WTC11 (cell line): ENCODE measurements around the gene TRNP1. TPM values are rescaled to one million over a fixed set of nuclear protein-coding genes. Genes with fewer than 3 reads are reported as not detected.
A peak's percentile ranks its signal among the peaks of the same experiment; 100 is the strongest.

Source experiments
- ATAC-seq: fragments of 200-7000 bp; cut with Tn5 transposase; 2 replicates; pipeline ENCODE4 v1.10.0; 2021; ENCODE audit warnings: mild to moderate bottlenecking, moderate library complexity
- CTCF ChIA-PET: fragments of 300-600 bp; sonication (Branson Sonifier 250); formaldehyde crosslinking; loops from one replicate; lab custom pipeline; 2021; ENCODE audit warnings: antibody characterized with exemption; lab: Charles Lee
- POLR2A ChIA-PET: fragments of 350-600 bp; sonication (Branson Sonifier 250); formaldehyde crosslinking; loops from one replicate; lab custom pipeline; 2021; ENCODE audit warnings: antibody characterized with exemption; lab: Charles Lee
- DNase-seq: peaks from one replicate; pipeline ENCODE4 v3.0.0; 2021; ENCODE audit warnings: low spot score
- H3K27ac Mint-ChIP-seq: 2 replicates; pipeline ENCODE4 v1.8.0; 2021; ENCODE audit warnings: mixed read lengths
- H3K27me3 Mint-ChIP-seq: 2 replicates; pipeline ENCODE4 v1.8.0; 2021; ENCODE audit warnings: low read depth, mild to moderate bottlenecking, moderate library complexity, mixed read lengths
- H3K36me3 Mint-ChIP-seq: 2 replicates; pipeline ENCODE4 v1.8.0; 2021; ENCODE audit warnings: mixed read lengths
- H3K4me1 Mint-ChIP-seq: 2 replicates; pipeline ENCODE4 v1.8.0; 2022; ENCODE audit warnings: mixed read lengths
- H3K4me3 Mint-ChIP-seq: 2 replicates; pipeline ENCODE4 v1.8.0; 2021; ENCODE audit warnings: mild to moderate bottlenecking, moderate library complexity, mixed read lengths
- H3K9me3 Mint-ChIP-seq: 2 replicates; pipeline ENCODE4 v1.8.0; 2021; ENCODE audit warnings: mixed read lengths
- ELF4 ChIP-seq: sonication (generic); formaldehyde crosslinking; IDR thresholded peaks from 2 replicates; pipeline ENCODE4 v1.8.1; 2022; ENCODE audit warnings: low read depth, mild to moderate bottlenecking, moderate library complexity, missing genetic modification reagents
- EMX1 ChIP-seq: fragments of 250-450 bp; sonication (Bioruptor Pico); IDR thresholded peaks from 2 replicates; pipeline ENCODE4 v1.8.0; 2021; ENCODE audit warnings: mild to moderate bottlenecking
- GTF2I ChIP-seq: fragments of 250-450 bp; sonication (Bioruptor Pico); conservative IDR thresholded peaks from 2 replicates; pipeline ENCODE4 v1.4.0; 2021; ENCODE audit warnings: mild to moderate bottlenecking
- PRRX2 ChIP-seq: fragments of 250-450 bp; sonication (Bioruptor Pico); IDR thresholded peaks from 2 replicates; pipeline ENCODE4 v1.8.0; 2021; ENCODE audit warnings: mild to moderate bottlenecking
- RELA ChIP-seq: sonication (generic); formaldehyde crosslinking; IDR thresholded peaks from 2 replicates; pipeline ENCODE4 v1.8.1; 2022; ENCODE audit warnings: missing genetic modification reagents, mild to moderate bottlenecking, borderline replicate concordance
- RORB ChIP-seq: fragments of 250-450 bp; sonication (Bioruptor Pico); IDR thresholded peaks from 2 replicates; pipeline ENCODE4 v1.9.0; 2021; ENCODE audit warnings: mild to moderate bottlenecking
- SMAD4 ChIP-seq: sonication (generic); formaldehyde crosslinking; IDR thresholded peaks from 2 replicates; pipeline ENCODE4 v1.8.0; 2022; ENCODE audit warnings: mild to moderate bottlenecking, missing genetic modification reagents
- SP1 ChIP-seq: sonication (generic); formaldehyde crosslinking; conservative IDR thresholded peaks from 2 replicates; pipeline ENCODE4 v1.8.1; 2022; ENCODE audit warnings: missing genetic modification reagents
- TEAD4 ChIP-seq: sonication (generic); formaldehyde crosslinking; IDR thresholded peaks from 2 replicates; pipeline ENCODE4 v1.8.0; 2022; ENCODE audit warnings: mild to moderate bottlenecking, missing genetic modification reagents
- ZNF263 ChIP-seq: sonication (generic); formaldehyde crosslinking; IDR thresholded peaks from 2 replicates; pipeline ENCODE4 v1.8.1; 2022; ENCODE audit warnings: low read depth, mild to moderate bottlenecking, moderate library complexity, missing genetic modification reagents
- ZNF317 ChIP-seq: sonication (generic); formaldehyde crosslinking; IDR thresholded peaks from 2 replicates; pipeline ENCODE4 v1.8.1; 2023; ENCODE audit warnings: low read depth, mild to moderate bottlenecking, moderate library complexity, missing genetic modification reagents, borderline replicate concordance
- ZNF396 ChIP-seq: fragments of 250-450 bp; sonication (Bioruptor Pico); IDR thresholded peaks from 2 replicates; pipeline ENCODE4 v1.8.0; 2021; ENCODE audit warnings: mild to moderate bottlenecking, moderate library complexity, borderline replicate concordance
- ZNF416 ChIP-seq: fragments of 250-450 bp; sonication (Bioruptor Pico); IDR thresholded peaks from 2 replicates; pipeline ENCODE4 v1.9.0; 2021; ENCODE audit warnings: mild to moderate bottlenecking, inconsistent platforms
- ZNF671 ChIP-seq: fragments of 250-450 bp; sonication (Bioruptor Pico); IDR thresholded peaks from 2 replicates; pipeline ENCODE4 v1.8.0; 2021; ENCODE audit warnings: mild to moderate bottlenecking
- total RNA-seq: library from RNA; stranded (reverse); gene quantifications from 3 replicates; pipeline ENCODE4 v1.2.3, GENCODE V29; 2021
- TF ChIP-seq, protein P1 (sequence below): sonication (generic); formaldehyde crosslinking; IDR thresholded peaks from 2 replicates; pipeline ENCODE4 v1.8.1; 2022; ENCODE audit warnings: mild to moderate bottlenecking, missing genetic modification reagents, moderate library complexity, borderline replicate concordance
- TF ChIP-seq, protein P2 (sequence below): sonication (generic); formaldehyde crosslinking; IDR thresholded peaks from 2 replicates; pipeline ENCODE4 v1.8.0; 2022; ENCODE audit warnings: mild to moderate bottlenecking, missing genetic modification reagents
- TF ChIP-seq, protein P3 (sequence below): sonication (generic); formaldehyde crosslinking; IDR thresholded peaks from 2 replicates; pipeline ENCODE4 v1.8.1; 2022; ENCODE audit warnings: mild to moderate bottlenecking, moderate library complexity, missing genetic modification reagents
- TF ChIP-seq, protein P4 (sequence below): sonication (generic); formaldehyde crosslinking; IDR thresholded peaks from 2 replicates; pipeline ENCODE4 v1.8.1; 2022; ENCODE audit warnings: low read depth, missing genetic modification reagents, borderline replicate concordance
- TF ChIP-seq, protein P5 (sequence below): sonication (generic); formaldehyde crosslinking; IDR thresholded peaks from 2 replicates; pipeline ENCODE4 v1.8.0; 2022; ENCODE audit warnings: missing genetic modification reagents
- TF ChIP-seq, protein P6 (sequence below): sonication (generic); formaldehyde crosslinking; IDR thresholded peaks from 2 replicates; pipeline ENCODE4 v1.8.0; 2022; ENCODE audit warnings: mild to moderate bottlenecking, missing genetic modification reagents
- TF ChIP-seq, protein P7 (sequence below): sonication (generic); formaldehyde crosslinking; IDR thresholded peaks from 2 replicates; pipeline ENCODE4 v1.8.1; 2022; ENCODE audit warnings: low read depth, mild to moderate bottlenecking, moderate library complexity, missing genetic modification reagents, borderline replicate concordance
- TF ChIP-seq, protein P8 (sequence below): sonication (generic); formaldehyde crosslinking; IDR thresholded peaks from 2 replicates; pipeline ENCODE4 v1.8.0; 2022; ENCODE audit warnings: mild to moderate bottlenecking, missing genetic modification reagents

Gene TRNP1
- total RNA-seq, 1 experiment from 2014 or later: 37.6 TPM

DNA sequence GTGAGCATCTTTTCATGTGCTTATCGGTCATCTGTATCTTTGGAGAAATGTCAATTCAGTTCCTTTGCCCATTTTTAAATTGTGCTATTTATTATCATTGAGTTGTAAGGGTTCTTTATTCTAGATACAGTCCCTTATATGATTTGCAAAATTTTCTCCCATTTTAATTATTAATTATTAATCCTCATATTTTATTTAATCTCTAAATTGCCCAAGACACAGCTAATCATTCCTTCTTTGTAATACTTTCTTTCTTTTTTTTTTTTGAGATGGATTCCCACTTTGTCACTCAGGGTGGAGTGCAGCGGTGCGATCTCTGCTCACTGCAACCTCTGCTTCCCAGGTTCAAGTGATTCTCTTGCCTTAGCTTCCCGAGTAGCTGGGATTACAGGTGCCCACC, 32.2 kb downstream of the TRNP1 start:
- no peaks in the 10 kb centered on the region for H3K9me3 Mint-ChIP-seq
- H3K36me3 Mint-ChIP-seq: no peaks in the 10 kb centered on the region
- ChIA-PET CTCF (interaction anchor here (2.0 kb wide), 1 partner anchor 29 kb away, joined by 8 read pairs; no protein-coding TSS in a partner anchor), POLR2A (interaction anchor here (2.9 kb wide), 1 partner anchor 14 kb away, joined by 12 read pairs; the partner anchor contains the start of gene TENT5B)
- no peak overlapping the region for H3K27ac Mint-ChIP-seq
- peaks cover 3% of the 10 kb centered on the region; the same call in 1 of the 2 replicates for H3K27me3 Mint-ChIP-seq
- H3K4me3 Mint-ChIP-seq: no peak overlapping the region
- TF ChIP-seq, protein P1, sequence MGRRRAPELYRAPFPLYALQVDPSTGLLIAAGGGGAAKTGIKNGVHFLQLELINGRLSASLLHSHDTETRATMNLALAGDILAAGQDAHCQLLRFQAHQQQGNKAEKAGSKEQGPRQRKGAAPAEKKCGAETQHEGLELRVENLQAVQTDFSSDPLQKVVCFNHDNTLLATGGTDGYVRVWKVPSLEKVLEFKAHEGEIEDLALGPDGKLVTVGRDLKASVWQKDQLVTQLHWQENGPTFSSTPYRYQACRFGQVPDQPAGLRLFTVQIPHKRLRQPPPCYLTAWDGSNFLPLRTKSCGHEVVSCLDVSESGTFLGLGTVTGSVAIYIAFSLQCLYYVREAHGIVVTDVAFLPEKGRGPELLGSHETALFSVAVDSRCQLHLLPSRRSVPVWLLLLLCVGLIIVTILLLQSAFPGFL (CRISPR knock-in tag): no peak
- TF ChIP-seq GTF2I: no peak
- TF ChIP-seq RORB (CRISPR knock-in tag): no peak
- no peak for TF ChIP-seq RELA (CRISPR knock-in tag)
- TF ChIP-seq, protein P2, sequence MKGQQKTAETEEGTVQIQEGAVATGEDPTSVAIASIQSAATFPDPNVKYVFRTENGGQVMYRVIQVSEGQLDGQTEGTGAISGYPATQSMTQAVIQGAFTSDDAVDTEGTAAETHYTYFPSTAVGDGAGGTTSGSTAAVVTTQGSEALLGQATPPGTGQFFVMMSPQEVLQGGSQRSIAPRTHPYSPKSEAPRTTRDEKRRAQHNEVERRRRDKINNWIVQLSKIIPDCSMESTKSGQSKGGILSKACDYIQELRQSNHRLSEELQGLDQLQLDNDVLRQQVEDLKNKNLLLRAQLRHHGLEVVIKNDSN: no peak
- TF ChIP-seq, protein P3, sequence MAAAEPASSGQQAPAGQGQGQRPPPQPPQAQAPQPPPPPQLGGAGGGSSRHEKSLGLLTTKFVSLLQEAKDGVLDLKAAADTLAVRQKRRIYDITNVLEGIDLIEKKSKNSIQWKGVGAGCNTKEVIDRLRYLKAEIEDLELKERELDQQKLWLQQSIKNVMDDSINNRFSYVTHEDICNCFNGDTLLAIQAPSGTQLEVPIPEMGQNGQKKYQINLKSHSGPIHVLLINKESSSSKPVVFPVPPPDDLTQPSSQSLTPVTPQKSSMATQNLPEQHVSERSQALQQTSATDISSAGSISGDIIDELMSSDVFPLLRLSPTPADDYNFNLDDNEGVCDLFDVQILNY (CRISPR knock-in tag): no peak
- TF ChIP-seq TEAD4 (CRISPR knock-in tag): no peak
- TF ChIP-seq, protein P4, sequence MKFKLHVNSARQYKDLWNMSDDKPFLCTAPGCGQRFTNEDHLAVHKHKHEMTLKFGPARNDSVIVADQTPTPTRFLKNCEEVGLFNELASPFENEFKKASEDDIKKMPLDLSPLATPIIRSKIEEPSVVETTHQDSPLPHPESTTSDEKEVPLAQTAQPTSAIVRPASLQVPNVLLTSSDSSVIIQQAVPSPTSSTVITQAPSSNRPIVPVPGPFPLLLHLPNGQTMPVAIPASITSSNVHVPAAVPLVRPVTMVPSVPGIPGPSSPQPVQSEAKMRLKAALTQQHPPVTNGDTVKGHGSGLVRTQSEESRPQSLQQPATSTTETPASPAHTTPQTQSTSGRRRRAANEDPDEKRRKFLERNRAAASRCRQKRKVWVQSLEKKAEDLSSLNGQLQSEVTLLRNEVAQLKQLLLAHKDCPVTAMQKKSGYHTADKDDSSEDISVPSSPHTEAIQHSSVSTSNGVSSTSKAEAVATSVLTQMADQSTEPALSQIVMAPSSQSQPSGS (CRISPR knock-in tag): no peak
- TF ChIP-seq ZNF263 (CRISPR knock-in tag): no peak
- no peak for TF ChIP-seq ZNF671 (CRISPR knock-in tag)
- TF ChIP-seq EMX1 (CRISPR knock-in tag): no peak
- TF ChIP-seq ZNF416: no peak
- no peak for TF ChIP-seq SMAD4 (CRISPR knock-in tag)
- TF ChIP-seq SP1 (CRISPR knock-in tag): no peak
- ATAC-seq: no peak
- no peak for DNase-seq
- H3K4me1 Mint-ChIP-seq: peaks cover 28% of the 10 kb centered on the region

DNA sequence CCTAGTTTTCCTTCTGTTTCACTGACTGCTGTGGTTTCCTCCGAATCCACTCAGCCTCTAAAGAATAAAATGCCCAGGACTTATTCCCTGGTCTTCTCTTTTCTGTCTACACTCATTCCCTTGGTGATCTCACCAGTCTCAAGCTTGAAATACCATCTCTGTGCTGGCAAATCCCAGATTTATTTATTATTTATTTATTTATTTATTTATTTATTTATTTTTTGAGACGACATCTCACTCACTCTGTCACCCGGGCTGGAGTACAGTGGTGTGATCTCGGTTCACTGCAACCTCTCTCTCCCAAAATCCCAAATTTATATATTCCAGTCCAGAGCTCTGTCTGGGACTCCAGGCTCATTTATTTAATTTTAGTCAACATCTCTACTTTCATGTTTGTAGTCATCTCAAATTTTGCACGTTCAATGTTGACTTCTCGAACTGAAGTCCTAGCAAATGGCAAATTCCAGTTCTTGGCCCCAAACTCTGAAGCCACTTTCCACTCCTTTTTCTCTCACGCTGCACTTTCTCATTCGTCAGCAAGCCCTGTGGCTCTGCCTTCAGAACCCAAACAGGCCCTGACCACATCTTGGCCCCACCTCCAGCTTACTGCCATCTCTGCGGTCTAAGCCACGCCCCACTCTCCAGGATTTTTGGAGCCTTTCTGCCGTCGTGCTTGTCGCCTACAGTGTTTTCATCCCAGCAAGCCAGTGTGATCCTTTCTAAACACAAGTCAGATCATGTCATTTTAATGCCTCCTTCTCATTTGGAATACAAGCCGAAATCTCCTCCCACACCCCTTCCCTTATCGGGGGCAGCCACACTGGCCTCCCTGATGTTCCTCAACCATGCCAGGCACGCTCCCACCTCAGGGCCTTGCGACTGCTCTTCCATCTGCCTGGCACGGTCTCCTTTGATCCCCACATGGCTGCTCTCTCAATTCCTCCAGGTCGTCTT, 33.4 kb downstream of the TRNP1 start:
- H3K27ac Mint-ChIP-seq: peak overlapping the region; percentile 87
- peaks cover 3% of the 10 kb centered on the region; the same call in 1 of the 2 replicates for H3K27me3 Mint-ChIP-seq

More for the DNA sequence above, 33.4 kb downstream of the TRNP1 start:
- Mint-ChIP-seq H3K9me3 (no peaks in the 10 kb centered on the region), H3K4me1 (peaks cover 21% of the 10 kb centered on the region), H3K36me3 (no peaks in the 10 kb centered on the region), H3K4me3 (peak overlapping the region; percentile 2; the same call in 1 of the 2 replicates)
- DNase-seq (peak; percentile 84), ATAC-seq (peak; percentile 86)
- TF ChIP-seq, protein P5, sequence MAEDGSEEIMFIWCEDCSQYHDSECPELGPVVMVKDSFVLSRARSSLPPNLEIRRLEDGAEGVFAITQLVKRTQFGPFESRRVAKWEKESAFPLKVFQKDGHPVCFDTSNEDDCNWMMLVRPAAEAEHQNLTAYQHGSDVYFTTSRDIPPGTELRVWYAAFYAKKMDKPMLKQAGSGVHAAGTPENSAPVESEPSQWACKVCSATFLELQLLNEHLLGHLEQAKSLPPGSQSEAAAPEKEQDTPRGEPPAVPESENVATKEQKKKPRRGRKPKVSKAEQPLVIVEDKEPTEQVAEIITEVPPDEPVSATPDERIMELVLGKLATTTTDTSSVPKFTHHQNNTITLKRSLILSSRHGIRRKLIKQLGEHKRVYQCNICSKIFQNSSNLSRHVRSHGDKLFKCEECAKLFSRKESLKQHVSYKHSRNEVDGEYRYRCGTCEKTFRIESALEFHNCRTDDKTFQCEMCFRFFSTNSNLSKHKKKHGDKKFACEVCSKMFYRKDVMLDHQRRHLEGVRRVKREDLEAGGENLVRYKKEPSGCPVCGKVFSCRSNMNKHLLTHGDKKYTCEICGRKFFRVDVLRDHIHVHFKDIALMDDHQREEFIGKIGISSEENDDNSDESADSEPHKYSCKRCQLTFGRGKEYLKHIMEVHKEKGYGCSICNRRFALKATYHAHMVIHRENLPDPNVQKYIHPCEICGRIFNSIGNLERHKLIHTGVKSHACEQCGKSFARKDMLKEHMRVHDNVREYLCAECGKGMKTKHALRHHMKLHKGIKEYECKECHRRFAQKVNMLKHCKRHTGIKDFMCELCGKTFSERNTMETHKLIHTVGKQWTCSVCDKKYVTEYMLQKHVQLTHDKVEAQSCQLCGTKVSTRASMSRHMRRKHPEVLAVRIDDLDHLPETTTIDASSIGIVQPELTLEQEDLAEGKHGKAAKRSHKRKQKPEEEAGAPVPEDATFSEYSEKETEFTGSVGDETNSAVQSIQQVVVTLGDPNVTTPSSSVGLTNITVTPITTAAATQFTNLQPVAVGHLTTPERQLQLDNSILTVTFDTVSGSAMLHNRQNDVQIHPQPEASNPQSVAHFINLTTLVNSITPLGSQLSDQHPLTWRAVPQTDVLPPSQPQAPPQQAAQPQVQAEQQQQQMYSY (CRISPR knock-in tag): peak; percentile 63
- TF ChIP-seq, protein P6, sequence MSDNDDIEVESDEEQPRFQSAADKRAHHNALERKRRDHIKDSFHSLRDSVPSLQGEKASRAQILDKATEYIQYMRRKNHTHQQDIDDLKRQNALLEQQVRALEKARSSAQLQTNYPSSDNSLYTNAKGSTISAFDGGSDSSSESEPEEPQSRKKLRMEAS (CRISPR knock-in tag): peak; percentile 33; the same call in 1 of the 2 replicates
- TF ChIP-seq, protein P7, sequence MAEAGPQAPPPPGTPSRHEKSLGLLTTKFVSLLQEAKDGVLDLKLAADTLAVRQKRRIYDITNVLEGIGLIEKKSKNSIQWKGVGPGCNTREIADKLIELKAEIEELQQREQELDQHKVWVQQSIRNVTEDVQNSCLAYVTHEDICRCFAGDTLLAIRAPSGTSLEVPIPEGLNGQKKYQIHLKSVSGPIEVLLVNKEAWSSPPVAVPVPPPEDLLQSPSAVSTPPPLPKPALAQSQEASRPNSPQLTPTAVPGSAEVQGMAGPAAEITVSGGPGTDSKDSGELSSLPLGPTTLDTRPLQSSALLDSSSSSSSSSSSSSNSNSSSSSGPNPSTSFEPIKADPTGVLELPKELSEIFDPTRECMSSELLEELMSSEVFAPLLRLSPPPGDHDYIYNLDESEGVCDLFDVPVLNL (CRISPR knock-in tag): no peak
- TF ChIP-seq TEAD4 (CRISPR knock-in tag): no peak
- no peak for TF ChIP-seq ELF4
- TF ChIP-seq ZNF317 (CRISPR knock-in tag): no peak
- TF ChIP-seq ZNF396 (CRISPR knock-in tag): no peak
- peak; percentile 34 for TF ChIP-seq SP1 (CRISPR knock-in tag)
- TF ChIP-seq ZNF263 (CRISPR knock-in tag): no peak
- TF ChIP-seq PRRX2 (CRISPR knock-in tag): no peak
- TF ChIP-seq, protein P8, sequence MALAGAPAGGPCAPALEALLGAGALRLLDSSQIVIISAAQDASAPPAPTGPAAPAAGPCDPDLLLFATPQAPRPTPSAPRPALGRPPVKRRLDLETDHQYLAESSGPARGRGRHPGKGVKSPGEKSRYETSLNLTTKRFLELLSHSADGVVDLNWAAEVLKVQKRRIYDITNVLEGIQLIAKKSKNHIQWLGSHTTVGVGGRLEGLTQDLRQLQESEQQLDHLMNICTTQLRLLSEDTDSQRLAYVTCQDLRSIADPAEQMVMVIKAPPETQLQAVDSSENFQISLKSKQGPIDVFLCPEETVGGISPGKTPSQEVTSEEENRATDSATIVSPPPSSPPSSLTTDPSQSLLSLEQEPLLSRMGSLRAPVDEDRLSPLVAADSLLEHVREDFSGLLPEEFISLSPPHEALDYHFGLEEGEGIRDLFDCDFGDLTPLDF: no peak
- ChIA-PET CTCF (interaction anchor here (0.7 to 2.6 kb wide), 16 partner anchors 8 to 573 kb away, joined by 3 to 14 read pairs (median 4); partner anchors contain the start of gene TENT5B), POLR2A (interaction anchor here (0.5 to 2.9 kb wide), 5 partner anchors 13 to 37 kb away, joined by 3 to 12 read pairs (median 4); partner anchors contain the start of gene TENT5B)
